Hematopoietic multipotent progenitor cell treated with erythropoietin and hydrocortisone succinate and interleukin-3 and kit ligand, for 6 days (in vitro differentiated cells): ENCODE measurements around the gene CXCL16.
A peak's percentile ranks its signal among the peaks of the same experiment; 100 is the strongest.
"Not testable (repeated sequence)": the region's sequence is repeated elsewhere in the genome, so short reads cannot be mapped to it uniquely, and the experiment has no call there.

Experiments used
- DNase-seq: peaks from one replicate; pipeline ENCODE4 v3.0.0-alpha.2; 2015

CXCL16 gene

GRCh38 chr17:4720787-4721186 is 18.9 kb downstream of the CXCL16 start:
- no peak for DNase-seq

- DNase-seq: peak; percentile 10
Measured at GRCh38 chr17:4719684-4720221, 20.0 kb downstream of the CXCL16 start.

GRCh38 chr17:4719146-4719545 is 20.6 kb downstream of the CXCL16 start:
- DNase-seq: no peak

GRCh38 chr17:4718276-4718675 is 21.5 kb downstream of the CXCL16 start:
- DNase-seq: no peak

GRCh38 chr17:4717791-4718190 is 21.9 kb downstream of the CXCL16 start:
- DNase-seq: no peak

- no peak for DNase-seq
Measured at GRCh38 chr17:4716081-4716480, 23.6 kb downstream of the CXCL16 start.

- peak; percentile 61 for DNase-seq
Measured at GRCh38 chr17:4715063-4715744, 24.5 kb downstream of the CXCL16 start.

GRCh38 chr17:4714340-4715062 is 25.2 kb downstream of the CXCL16 start:
- DNase-seq: not testable (repeated sequence)

GRCh38 chr17:4712526-4712925 is 27.2 kb downstream of the CXCL16 start:
- no peak for DNase-seq

- peak; percentile 72 for DNase-seq
Measured at GRCh38 chr17:4711661-4712181, 28.0 kb downstream of the CXCL16 start.

GRCh38 chr17:4710693-4711634 is 28.8 kb downstream of the CXCL16 start:
- peak; percentile 49 for DNase-seq

- peak; percentile 99 for DNase-seq
Measured at GRCh38 chr17:4709794-4710692, 29.7 kb downstream of the CXCL16 start, which contains the start of gene ARRB2. Gene ARRB2, plus strand, starts transcription at chr17:4710632. Its CDS starts 90 bp downstream, at chr17:4710722.

GRCh38 chr17:4708436-4708835 is 31.3 kb downstream of the CXCL16 start:
- peak; percentile 78 for DNase-seq

- no peak for DNase-seq
Measured at GRCh38 chr17:4706121-4706520, 33.6 kb downstream of the CXCL16 start.

GRCh38 chr17:4704991-4705390 is 34.7 kb downstream of the CXCL16 start:
- no peak for DNase-seq

GRCh38 chr17:4704574-4704907 is 35.2 kb downstream of the CXCL16 start:
- not testable (repeated sequence) for DNase-seq

GRCh38 chr17:4703330-4703691 is 36.4 kb downstream of the CXCL16 start:
- DNase-seq: no peak

- DNase-seq: no peak
Measured at GRCh38 chr17:4701116-4701515, 38.6 kb downstream of the CXCL16 start.

- not testable (repeated sequence) for DNase-seq
Measured at GRCh38 chr17:4699401-4700056, 40.2 kb downstream of the CXCL16 start.

- DNase-seq: no peak
Measured at GRCh38 chr17:4696437-4696805, 43.3 kb downstream of the CXCL16 start.

GRCh38 chr17:4693416-4693815 is 46.3 kb downstream of the CXCL16 start:
- no peak for DNase-seq
